DMS53 treated with DMSO at 0.1 percent for 48 hours (cell line): ENCODE data around the gene MAMDC4.

Experiments used
- DNase-seq: peaks from one replicate; lab custom pipeline; 2025; ENCODE audit not compliant: unreplicated experiment; lab: John Stamatoyannopoulos, UW

Gene MAMDC4

GRCh38 chr9:136886610-136887597, 34.8 kb downstream of the MAMDC4 start:
- no peak for DNase-seq

- DNase-seq: no peak
Measured at GRCh38 chr9:136888454-136888853, 36.3 kb downstream of the MAMDC4 start.

- DNase-seq: no peak
Measured at GRCh38 chr9:136889858-136890257, 37.7 kb downstream of the MAMDC4 start.

- no peak for DNase-seq
Measured at GRCh38 chr9:136890661-136891060, 38.5 kb downstream of the MAMDC4 start.

- DNase-seq: no peak
Measured at GRCh38 chr9:136896027-136896426, 43.9 kb downstream of the MAMDC4 start.

- DNase-seq: no peak
Measured at GRCh38 chr9:136898483-136899100, 46.4 kb downstream of the MAMDC4 start.

GRCh38 chr9:136899196-136899595, 47.0 kb downstream of the MAMDC4 start:
- no peak for DNase-seq

- no peak for DNase-seq
Measured at GRCh38 chr9:136900556-136900955, 48.4 kb downstream of the MAMDC4 start.

- DNase-seq: peak; percentile 62
Measured at GRCh38 chr9:136900988-136901515, 48.9 kb downstream of the MAMDC4 start.

- DNase-seq: peak; percentile 86
Measured at GRCh38 chr9:136901516-136902258, 49.5 kb downstream of the MAMDC4 start.

- DNase-seq: peak; percentile 83
Measured at GRCh38 chr9:136902259-136902821, 50.2 kb downstream of the MAMDC4 start.

GRCh38 chr9:136903041-136903554, 51.0 kb downstream of the MAMDC4 start:
- peak; percentile 98 for DNase-seq

- no peak for DNase-seq
Measured at GRCh38 chr9:136906266-136906665, 54.1 kb downstream of the MAMDC4 start.

- DNase-seq: no peak
Measured at GRCh38 chr9:136907011-136907914, 55.1 kb downstream of the MAMDC4 start.
